GM11168 (cell line): Measurements from ENCODE around the gene FAM114A1.

Source experiments
- in situ Hi-C: fragments of 300-500 bp; cut with MboI; formaldehyde crosslinking; loops from one replicate; pipeline ENCODE4 v1.12.0; 2022; ENCODE audit warnings: low sequenced_read_pairs; ENCODE audit not compliant: unreplicated experiment

The FAM114A1 gene

GRCh38 chr4:38989487-38989886 lies 121.9 kb downstream of the FAM114A1 start:
- in situ Hi-C loops = no loop called here

GRCh38 chr4:38990241-38990640 lies 122.6 kb downstream of the FAM114A1 start:
- in situ Hi-C loops = no loop called here

GRCh38 chr4:38993683-38994082 lies 126.1 kb downstream of the FAM114A1 start:
- in situ Hi-C loops = no loop called here

GRCh38 chr4:38994135-38994534 lies 126.5 kb downstream of the FAM114A1 start:
- in situ Hi-C loops = no loop called here
